ENCODE measurements around the gene MAGIX.

DNA sequence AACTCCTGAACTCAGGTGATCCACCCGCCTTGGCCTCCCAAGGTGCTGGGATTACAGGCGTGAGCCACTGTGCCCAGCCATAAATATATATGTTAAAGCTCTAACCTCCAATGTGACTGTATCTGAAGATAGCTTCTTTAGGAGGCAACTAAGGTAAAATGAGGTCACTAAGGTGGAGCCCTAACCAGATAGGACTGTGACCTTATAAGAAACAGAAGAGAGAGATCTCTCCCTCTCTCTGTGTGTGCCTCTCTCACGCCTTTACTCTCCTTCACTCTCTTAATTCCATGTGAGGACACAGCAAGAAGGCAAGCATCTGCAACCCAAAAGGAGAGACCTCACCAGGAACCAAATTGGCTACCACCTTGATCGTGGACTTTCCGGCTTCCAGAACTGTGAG, 926 bp upstream of the MAGIX start:
- TF ChIP-seq, protein P1, sequence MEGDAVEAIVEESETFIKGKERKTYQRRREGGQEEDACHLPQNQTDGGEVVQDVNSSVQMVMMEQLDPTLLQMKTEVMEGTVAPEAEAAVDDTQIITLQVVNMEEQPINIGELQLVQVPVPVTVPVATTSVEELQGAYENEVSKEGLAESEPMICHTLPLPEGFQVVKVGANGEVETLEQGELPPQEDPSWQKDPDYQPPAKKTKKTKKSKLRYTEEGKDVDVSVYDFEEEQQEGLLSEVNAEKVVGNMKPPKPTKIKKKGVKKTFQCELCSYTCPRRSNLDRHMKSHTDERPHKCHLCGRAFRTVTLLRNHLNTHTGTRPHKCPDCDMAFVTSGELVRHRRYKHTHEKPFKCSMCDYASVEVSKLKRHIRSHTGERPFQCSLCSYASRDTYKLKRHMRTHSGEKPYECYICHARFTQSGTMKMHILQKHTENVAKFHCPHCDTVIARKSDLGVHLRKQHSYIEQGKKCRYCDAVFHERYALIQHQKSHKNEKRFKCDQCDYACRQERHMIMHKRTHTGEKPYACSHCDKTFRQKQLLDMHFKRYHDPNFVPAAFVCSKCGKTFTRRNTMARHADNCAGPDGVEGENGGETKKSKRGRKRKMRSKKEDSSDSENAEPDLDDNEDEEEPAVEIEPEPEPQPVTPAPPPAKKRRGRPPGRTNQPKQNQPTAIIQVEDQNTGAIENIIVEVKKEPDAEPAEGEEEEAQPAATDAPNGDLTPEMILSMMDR (tag by site-specific recombination; IDR thresholded peaks at IDR 0.05), result no peak
- TF ChIP-seq KLF10 (tag by site-specific recombination; IDR thresholded peaks at IDR 0.05) (no peak), TCF7L2 (IDR thresholded peaks at IDR 0.05; ENCODE audit: borderline replicate concordance, low read depth, low read length) (no peak), ZNF404 (tag by site-specific recombination; IDR thresholded peaks at IDR 0.05) (no peak), ZNF155 (tag by site-specific recombination; IDR thresholded peaks at IDR 0.05) (no peak), YY2 (tag by site-specific recombination; IDR thresholded peaks at IDR 0.05) (no peak), YY1 (tag by site-specific recombination; IDR thresholded peaks at IDR 0.05) (no peak), ZNF274 (IDR thresholded peaks at IDR 0.05; ENCODE audit: low read length) (no peak), ZNF274 (tag by site-specific recombination; IDR thresholded peaks at IDR 0.05; ENCODE audit: borderline replicate concordance) (no peak)
- TF ChIP-seq, protein P2, sequence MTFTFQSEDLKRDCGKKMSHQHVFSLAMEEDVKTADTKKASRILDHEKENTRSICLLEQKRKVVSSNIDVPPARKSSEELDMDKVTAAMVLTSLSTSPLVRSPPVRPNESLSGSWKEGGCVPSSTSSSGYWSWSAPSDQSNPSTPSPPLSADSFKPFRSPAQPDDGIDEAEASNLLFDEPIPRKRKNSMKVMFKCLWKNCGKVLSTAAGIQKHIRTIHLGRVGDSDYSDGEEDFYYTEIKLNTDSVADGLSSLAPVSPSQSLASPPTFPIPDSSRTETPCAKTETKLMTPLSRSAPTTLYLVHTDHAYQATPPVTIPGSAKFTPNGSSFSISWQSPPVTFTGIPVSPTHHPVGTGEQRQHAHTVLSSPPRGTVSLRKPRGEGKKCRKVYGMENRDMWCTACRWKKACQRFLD (tag by site-specific recombination; IDR thresholded peaks at IDR 0.05), result no peak
- TF ChIP-seq, protein P3, sequence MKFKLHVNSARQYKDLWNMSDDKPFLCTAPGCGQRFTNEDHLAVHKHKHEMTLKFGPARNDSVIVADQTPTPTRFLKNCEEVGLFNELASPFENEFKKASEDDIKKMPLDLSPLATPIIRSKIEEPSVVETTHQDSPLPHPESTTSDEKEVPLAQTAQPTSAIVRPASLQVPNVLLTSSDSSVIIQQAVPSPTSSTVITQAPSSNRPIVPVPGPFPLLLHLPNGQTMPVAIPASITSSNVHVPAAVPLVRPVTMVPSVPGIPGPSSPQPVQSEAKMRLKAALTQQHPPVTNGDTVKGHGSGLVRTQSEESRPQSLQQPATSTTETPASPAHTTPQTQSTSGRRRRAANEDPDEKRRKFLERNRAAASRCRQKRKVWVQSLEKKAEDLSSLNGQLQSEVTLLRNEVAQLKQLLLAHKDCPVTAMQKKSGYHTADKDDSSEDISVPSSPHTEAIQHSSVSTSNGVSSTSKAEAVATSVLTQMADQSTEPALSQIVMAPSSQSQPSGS (tag by site-specific recombination; IDR thresholded peaks at IDR 0.05; ENCODE audit: low read depth), result no peak
- TF ChIP-seq, protein P4, sequence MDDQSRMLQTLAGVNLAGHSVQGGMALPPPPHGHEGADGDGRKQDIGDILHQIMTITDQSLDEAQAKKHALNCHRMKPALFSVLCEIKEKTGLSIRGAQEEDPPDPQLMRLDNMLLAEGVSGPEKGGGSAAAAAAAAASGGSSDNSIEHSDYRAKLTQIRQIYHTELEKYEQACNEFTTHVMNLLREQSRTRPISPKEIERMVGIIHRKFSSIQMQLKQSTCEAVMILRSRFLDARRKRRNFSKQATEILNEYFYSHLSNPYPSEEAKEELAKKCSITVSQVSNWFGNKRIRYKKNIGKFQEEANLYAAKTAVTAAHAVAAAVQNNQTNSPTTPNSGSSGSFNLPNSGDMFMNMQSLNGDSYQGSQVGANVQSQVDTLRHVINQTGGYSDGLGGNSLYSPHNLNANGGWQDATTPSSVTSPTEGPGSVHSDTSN (CRISPR knock-in tag; IDR thresholded peaks at IDR 0.05), result no peak

All from HEK293 (cell line).